BE2C (cell line): Measurements from ENCODE around the gene ASCC3.
A peak's percentile ranks its signal among the peaks of the same experiment; 100 is the strongest.

ENCODE experiments used
- DNase-seq: peaks from one replicate; pipeline ENCODE4 v3.0.0-alpha.2; 2020
- H3K27me3 ChIP-seq: fragments of 250-450 bp; sonication (Bioruptor Pico); 2 replicates; pipeline ENCODE4 v1.5.1; 2020; ENCODE audit warnings: mild to moderate bottlenecking
- H3K36me3 ChIP-seq: fragments of 250-450 bp; sonication (Bioruptor Pico); 2 replicates; pipeline ENCODE4 v1.5.1; 2020; ENCODE audit warnings: mild to moderate bottlenecking
- H3K4me1 ChIP-seq: fragments of 250-450 bp; sonication (Bioruptor Pico); 2 replicates; pipeline ENCODE4 v1.5.1; 2020
- H3K4me3 ChIP-seq: 2 replicates; pipeline ENCODE4 v1.5.1; 2011; ENCODE audit warnings: low read depth, low read length
- H3K9me3 ChIP-seq: fragments of 250-450 bp; sonication (Bioruptor Pico); 2 replicates; pipeline ENCODE4 v1.5.1; 2020
- TF ChIP-seq, protein P1 (sequence below): IDR thresholded peaks from 2 replicates; pipeline ENCODE4 v1.5.1; 2012; ENCODE audit warnings: mild to moderate bottlenecking, low read depth, low read length

The ASCC3 gene

DNA sequence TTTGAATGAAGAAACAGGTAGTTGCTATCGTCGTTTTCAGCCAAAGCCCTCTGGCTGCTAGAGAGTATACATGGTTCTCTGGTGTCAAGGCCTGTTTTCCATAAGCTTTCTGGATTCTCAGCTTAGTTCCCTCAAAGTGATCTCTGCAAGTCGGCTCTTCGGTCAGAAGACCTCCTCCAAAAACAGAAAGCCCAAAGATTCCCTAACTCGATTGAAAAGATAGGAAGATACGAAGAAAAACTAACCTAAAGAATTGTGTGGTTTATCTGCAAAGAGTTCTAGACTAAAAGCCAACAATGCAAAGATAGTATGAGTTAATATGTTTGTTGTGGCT lies 545 bp upstream of the ASCC3 start:
- no peak for DNase-seq
- TF ChIP-seq, protein P1, sequence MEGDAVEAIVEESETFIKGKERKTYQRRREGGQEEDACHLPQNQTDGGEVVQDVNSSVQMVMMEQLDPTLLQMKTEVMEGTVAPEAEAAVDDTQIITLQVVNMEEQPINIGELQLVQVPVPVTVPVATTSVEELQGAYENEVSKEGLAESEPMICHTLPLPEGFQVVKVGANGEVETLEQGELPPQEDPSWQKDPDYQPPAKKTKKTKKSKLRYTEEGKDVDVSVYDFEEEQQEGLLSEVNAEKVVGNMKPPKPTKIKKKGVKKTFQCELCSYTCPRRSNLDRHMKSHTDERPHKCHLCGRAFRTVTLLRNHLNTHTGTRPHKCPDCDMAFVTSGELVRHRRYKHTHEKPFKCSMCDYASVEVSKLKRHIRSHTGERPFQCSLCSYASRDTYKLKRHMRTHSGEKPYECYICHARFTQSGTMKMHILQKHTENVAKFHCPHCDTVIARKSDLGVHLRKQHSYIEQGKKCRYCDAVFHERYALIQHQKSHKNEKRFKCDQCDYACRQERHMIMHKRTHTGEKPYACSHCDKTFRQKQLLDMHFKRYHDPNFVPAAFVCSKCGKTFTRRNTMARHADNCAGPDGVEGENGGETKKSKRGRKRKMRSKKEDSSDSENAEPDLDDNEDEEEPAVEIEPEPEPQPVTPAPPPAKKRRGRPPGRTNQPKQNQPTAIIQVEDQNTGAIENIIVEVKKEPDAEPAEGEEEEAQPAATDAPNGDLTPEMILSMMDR = no peak
- peak overlapping the region; percentile 69 for H3K4me3 ChIP-seq
- no peaks in the 10 kb centered on the region for H3K27me3 ChIP-seq
- no peaks in the 10 kb centered on the region for H3K36me3 ChIP-seq
- H3K4me1 ChIP-seq = no peaks in the 10 kb centered on the region
- no peaks in the 10 kb centered on the region for H3K9me3 ChIP-seq

DNA sequence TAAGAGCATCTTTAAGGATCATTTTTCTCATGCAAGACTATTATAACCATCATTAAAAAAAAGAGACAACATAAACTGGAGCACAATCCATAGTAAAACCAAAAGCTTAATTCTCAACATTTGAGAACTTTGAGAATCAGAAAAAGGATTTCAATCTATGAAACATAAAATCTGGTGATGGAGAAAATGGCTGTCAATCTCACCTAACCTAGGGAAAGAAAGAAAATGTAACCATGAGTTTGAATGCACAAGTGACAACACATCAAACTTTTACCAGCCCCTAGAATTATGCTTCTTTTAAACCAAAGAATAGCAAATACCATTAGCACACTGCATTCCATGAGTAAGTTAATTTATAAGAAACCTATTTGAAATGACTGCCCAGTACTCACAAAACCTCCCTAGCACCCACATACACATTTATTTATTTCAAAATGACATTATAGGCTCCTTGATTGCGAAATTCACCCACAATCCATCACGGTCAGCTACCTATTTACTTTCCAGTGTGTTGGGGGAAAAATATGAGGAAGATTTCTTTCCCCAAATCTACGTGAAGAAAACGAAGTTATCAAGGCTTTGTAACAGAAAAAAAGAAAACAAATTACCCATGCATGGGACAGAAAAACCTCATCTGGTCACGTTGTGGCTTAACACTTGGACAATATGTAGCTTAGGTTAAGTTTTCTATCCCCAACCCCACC lies 828 bp downstream of the ASCC3 start:
- H3K36me3 ChIP-seq = no peaks in the 10 kb centered on the region
- no peaks in the 10 kb centered on the region for H3K9me3 ChIP-seq
- TF ChIP-seq, protein P1 = no peak
- peak overlapping the region; percentile 69 for H3K4me3 ChIP-seq
- no peak for DNase-seq
- H3K4me1 ChIP-seq = no peaks in the 10 kb centered on the region
- H3K27me3 ChIP-seq = no peaks in the 10 kb centered on the region

DNA sequence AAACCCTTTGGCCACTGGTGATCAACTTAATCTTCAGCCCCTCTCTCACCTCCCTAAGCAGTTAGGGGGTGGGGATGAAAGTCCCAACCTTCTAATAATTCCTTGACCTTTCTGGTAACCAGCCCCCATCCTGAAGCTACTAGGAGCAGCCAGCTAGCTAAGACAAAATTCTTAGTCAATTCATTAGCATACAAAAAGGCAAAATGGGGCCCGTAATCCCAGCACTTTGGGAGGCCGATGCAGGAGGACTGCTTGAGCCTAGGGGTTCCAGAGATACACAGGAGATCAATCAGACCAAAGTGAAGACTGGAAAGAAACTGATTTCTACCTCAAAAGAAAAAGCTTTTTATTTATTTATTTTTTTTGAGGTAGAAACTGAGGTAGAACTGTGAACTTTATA lies 1.8 kb downstream of the ASCC3 start:
- no peak for DNase-seq
- H3K4me3 ChIP-seq = peak overlapping the region; percentile 69; the same call in 1 of the 2 replicates
- no peaks in the 10 kb centered on the region for H3K27me3 ChIP-seq
- H3K9me3 ChIP-seq = no peaks in the 10 kb centered on the region
- no peaks in the 10 kb centered on the region for H3K4me1 ChIP-seq
- TF ChIP-seq, protein P1 = no peak
- H3K36me3 ChIP-seq = no peaks in the 10 kb centered on the region

DNA sequence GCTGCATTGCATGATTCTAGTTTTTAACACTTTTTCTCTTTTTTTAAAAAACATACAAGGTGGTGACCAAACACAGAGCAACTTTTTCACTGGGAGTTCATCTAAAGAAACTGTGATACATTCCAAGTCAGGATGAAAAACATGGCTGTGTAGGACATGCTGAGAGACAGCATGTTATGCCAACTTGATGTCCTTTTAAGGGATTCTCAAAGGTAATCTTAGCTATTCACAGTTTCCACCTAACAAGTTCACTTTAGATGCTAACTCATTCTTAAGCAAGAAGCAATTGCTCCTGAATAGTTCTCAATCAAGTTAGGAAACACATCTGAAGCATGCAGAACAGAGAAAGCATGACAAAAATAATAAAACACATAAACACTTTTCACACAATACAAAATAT lies 3.3 kb downstream of the ASCC3 start:
- Histone ChIP-seq H3K4me1 (no peaks in the 10 kb centered on the region), H3K27me3 (no peaks in the 10 kb centered on the region), H3K36me3 (no peaks in the 10 kb centered on the region), H3K9me3 (no peaks in the 10 kb centered on the region), H3K4me3 (no peak overlapping the region)
- no peak for DNase-seq
- TF ChIP-seq, protein P1 = no peak

DNA sequence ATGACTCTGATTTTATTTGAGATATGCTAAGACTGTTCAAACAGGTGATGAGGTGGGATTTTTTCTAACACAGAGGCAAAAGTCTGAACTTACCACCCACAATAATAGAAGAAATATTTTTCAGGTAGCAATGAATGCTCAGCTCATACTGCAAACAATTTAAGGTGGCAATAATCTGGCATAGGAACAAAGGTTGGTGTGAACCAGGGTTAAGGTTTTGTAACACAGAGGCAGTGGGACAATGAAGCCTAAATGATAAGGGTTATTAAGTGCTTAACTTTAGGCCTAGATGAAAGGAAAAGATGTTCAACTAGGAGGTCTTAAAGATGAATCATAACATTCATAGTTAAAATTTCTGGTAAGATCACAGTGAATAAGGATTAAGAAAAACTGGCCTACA lies 4.9 kb downstream of the ASCC3 start:
- TF ChIP-seq, protein P1 = no peak
- H3K4me1 ChIP-seq = no peaks in the 10 kb centered on the region

DNA sequence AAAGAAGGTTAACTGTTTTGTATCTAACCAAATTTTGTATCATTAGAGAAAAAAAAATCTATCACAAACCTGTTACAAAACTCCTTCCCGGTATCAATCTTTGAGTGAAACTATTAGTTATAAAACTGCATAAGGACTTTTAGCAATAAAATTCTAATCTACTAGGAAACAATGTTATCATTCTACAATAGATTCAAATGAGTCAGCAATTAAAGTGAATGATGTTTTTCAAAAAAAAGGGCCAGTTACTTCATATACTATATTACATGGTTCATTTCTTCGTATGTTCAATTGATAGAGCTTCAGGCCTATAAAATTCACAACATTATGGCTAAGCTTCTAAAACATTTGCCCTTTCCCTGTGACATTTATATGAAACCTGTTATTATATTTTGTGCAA lies 15.6 kb downstream of the ASCC3 start:
- DNase-seq = no peak
- Histone ChIP-seq H3K9me3 (no peaks in the 10 kb centered on the region), H3K4me1 (no peaks in the 10 kb centered on the region; the same call in 1 of the 2 replicates), H3K36me3 (peaks cover 29% of the 10 kb centered on the region), H3K27me3 (no peaks in the 10 kb centered on the region), H3K4me3 (no peak overlapping the region)
- TF ChIP-seq, protein P1 = no peak

More for the DNA sequence above, 4.9 kb downstream of the ASCC3 start:
- H3K27me3 ChIP-seq = no peaks in the 10 kb centered on the region
- no peak overlapping the region for H3K4me3 ChIP-seq
- H3K36me3 ChIP-seq = peaks cover 3% of the 10 kb centered on the region; the same call in 1 of the 2 replicates
- DNase-seq = no peak
- no peaks in the 10 kb centered on the region for H3K9me3 ChIP-seq
